ENCODE results near the gene STK32B.

Gene STK32B

DNA sequence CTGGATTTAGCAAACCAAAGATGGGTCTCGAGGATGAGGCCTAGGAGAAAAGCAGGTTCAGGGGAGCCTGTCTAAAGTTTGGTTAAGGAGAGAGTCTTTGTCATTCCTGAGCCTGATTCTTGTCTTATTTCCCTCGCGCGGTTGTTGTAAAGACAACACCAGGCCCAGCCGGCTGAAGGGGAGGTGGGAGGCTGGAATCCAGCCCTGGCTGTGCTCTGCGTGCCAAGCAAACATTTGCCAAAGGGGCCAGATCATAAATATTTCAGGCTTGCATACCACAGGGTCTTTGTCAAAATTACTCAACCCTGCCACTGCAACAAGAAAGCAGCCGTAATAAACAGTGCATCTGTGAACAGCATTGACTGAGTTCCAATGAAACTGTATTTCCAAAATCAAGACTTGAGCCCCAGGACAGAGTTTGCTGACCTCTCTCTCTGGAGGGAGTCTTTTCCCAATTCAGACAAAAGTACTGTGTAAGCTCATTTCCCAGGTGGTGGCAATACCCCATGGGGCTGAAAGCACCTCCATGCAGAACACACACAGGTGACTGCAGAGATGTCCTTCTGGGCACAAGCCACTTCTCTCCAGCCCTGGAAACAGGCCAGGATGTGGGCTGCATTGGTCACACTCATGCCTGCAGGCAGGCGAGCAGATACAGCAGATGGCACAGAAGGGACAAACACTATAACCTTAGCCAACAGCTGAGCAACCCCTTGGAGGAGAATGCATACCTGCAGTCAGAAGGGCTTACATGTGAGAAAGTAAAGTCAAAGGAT is 320.3 kb downstream of the STK32B start:
- DNase-seq: no peak

- no peak for DNase-seq
These were observed 320.9 kb downstream of the STK32B start for GRCh38 chr4:5372198-5372597.

DNA sequence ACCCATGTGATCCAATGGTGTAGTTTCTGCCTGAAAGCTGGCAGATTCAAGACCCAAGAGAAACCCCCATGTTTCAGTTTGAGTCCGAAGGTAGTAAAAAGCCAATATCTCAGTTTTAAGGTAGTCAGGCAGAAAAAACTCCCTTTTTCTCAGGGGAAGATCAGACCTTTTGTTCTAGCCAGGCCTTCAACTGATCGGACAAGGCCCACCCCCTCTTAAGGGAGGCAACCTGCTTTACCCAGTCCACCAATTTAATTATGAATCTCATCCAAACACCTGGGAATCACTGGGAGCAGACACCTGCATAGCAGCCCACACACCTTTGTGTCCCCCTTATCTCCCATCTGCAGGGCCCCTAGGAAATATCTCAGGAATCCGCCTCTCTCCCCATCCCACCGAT is 322.0 kb downstream of the STK32B start:
- no peak for DNase-seq

- DNase-seq: no peak
These were observed 323.3 kb downstream of the STK32B start for GRCh38 chr4:5374592-5374991.

GRCh38 chr4:5374994-5375393 is 323.7 kb downstream of the STK32B start:
- DNase-seq: no peak

DNA sequence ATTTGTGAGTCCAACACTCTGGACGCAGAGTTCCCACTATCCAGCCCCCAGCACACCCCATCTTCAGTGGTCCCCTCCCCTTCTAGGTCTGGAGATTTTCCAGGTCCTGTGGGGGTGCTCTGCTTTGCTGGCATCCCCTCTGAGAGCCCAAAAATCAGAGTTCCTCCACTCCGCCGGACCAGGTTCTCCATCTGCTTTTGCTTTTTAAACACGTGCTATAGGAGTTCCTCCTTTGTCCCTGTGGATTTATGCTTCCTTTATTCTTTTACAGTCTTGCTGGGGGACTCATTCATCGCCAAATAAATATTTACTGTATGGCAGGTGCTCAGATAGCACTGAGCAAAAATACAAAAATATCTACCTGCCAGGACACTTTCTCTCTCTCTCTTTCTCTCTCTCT is 324.7 kb downstream of the STK32B start:
- DNase-seq: no peak

DNA sequence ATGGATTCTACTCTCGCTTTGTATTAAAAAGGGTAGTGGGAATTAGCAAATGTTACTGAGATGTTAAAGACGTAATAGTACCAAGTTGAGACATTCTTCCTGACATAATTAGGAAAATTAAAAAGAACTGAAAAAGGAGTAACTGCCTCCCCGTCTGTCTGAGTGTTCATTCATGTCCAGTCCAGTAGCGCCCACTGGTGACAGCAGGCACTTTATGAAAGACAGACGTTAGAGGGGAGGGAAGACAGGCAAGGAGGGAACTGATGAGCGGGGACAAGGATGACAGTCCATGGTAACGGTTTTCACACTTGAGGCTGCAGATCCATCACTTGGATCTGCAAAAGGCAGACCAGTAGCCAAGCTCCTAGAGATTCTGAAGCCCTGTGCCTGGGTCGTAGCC is 326.7 kb downstream of the STK32B start:
- DNase-seq: no peak

DNA sequence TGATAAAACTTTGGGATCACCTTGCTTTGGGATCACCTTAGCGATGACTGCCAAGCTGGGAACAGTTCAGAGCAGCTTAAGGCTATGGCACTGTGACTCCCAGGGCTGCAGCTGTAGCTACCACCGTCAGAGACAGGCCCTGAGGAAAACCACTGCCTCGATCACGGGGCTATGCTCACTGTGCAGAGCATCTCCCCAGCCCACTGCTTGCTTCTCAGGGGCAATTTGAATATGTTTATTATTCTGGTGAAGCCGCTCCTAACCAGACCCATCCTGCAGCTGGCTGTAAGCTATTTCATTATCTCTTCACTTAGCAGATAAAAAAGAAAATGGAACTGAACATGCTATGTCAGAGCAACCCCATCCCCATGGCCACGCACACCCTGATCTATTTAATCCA is 328.6 kb downstream of the STK32B start:
- DNase-seq: no peak

GRCh38 chr4:5381961-5382441 is 330.7 kb downstream of the STK32B start:
- no peak for DNase-seq

GRCh38 chr4:5383191-5383980 is 332.1 kb downstream of the STK32B start:
- no peak for DNase-seq

- no peak for DNase-seq
These were observed 334.5 kb downstream of the STK32B start for GRCh38 chr4:5385741-5386311.

DNA sequence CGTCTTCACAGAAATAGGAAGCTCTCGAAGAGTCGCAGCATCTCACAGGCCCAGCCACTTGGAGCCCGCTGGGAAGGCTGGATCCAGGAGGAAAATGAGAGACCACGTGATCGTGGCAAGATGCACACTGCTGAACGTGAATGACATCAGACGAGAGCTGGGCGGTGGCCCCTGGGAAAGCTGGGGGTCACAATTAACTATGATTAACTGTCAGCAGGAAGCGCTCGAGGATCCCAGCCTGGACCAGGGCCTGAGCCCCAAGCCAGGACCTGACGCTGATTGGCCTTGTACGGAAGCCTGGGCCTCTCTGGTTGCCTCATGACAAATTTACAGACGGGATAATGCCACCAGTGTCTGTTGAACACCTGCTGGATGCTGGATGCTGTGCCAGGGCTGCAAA is 335.6 kb downstream of the STK32B start:
- no peak for DNase-seq

- no peak for DNase-seq
These were observed 336.2 kb downstream of the STK32B start for GRCh38 chr4:5387457-5387856.

GRCh38 chr4:5389756-5390310 is 338.6 kb downstream of the STK32B start:
- DNase-seq: no peak

DNA sequence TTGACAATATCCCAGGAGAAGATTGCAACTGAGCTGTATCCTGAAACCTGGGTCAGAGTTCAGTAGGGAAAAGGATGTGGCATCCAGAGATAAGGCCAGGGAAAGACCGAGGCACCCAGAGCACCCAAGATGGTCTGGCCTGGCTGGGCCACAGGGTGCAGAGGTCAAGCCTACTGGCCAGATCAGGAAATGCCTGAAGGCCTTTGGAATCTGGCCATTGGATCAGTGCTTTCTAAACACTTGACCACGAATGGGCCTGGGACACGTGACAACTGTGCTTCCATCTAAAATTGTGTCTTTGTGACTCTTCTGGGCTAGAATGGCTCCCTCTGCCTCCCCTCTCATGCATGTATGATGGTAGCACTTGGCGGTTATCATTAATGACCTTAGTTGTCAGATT is 340.2 kb downstream of the STK32B start:
- no peak for DNase-seq

DNA sequence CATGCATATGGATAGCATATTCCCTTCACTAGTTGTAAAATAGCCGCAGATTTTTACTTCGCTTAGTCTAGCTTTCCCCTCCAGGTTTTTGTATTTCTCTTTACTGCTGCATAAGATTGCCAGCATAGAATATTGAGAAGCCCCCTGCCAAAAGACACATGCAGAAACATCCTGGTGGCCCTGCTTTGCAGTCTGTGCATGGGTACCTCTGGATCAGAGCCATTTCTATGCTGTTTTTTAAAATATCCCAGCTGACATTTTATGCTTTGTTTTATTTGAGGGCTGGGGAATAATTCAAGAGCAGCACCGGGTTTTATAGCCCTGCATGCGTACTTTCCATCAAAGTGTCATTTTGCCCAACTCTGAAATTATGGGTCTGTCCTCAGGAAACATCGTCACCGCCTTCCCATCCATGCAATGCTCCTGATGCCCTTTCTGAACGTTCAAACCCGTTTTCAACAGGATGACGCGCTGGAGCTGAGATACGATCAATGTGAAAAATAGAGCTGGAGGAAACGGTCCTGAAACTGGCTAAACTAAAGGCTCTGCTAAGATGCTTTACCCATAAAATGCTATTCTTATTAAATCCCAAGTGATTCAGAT is 342.7 kb downstream of the STK32B start:
- DNase-seq: no peak

- DNase-seq: no peak
These were observed 344.5 kb downstream of the STK32B start for GRCh38 chr4:5395781-5396180.

DNA sequence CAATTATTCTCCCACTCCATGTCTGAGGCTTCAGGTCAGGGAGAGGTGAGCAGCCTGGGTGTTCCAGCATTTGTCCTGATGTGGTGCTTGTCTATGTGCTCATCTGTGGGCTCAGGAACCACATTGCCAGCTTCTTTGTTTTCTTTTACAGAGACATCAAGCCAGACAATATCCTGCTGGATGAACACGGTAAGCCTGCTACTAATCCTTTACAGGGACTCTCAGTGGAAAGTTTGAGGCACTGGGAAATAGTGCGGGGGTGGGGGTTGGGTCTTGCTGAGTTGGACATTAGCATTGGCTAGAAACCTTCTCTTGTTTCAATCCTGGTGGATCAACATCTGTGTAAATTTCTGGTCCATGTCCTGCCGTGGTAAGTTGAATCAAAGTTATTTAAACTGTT is 346.8 kb downstream of the STK32B start:
- DNase-seq: no peak

DNA sequence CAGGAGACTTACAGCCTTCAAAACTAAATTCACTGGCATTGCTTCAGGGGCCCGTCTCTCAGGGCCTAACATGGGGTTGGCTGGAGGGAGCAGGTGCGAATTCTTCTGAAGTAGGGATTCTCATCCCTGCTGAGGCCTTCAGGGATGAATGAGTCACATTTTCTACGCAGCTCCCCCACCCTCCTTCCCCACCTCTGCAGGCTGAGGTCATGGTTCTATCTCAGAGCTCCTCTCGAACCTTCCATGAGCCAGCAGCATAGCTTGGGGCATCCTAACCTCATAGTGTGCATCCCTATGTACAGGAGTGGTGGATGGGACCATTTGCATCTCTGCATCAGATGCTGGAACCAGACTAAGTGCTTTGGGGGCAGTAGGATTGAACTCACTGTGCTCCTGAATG is 347.8 kb downstream of the STK32B start:
- DNase-seq: no peak

DNA sequence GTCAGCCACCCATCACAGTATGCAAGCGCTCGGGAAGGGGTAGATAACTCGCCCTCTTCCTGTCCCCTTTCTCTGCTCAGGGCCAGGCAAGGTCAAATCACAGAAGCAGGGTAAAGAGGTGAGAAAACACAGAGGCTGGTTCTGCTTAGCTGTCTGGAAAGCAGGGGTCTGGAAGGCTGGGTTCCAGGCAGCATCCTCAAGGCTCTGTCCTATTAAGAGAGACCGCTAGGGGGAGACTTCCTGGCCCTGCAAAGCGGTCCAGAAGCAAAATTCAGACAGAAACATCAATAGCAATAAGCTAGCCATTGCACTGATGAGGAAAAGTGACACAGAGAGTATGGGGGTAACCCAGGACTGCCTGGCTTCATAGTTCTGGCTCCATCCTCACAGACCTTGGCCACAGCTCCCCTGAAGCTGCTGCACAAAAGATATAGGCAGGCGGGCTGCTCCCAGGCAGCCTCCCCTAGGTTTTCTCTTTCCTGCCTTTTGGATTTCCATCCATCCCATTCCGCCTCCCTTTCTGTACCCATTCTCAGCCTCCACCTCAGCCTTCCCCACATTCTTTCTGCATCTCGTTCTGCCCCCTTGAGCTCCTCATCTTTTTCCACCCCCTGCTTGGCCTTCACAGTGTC is 348.6 kb downstream of the STK32B start:
- no peak for DNase-seq

GRCh38 chr4:5403746-5404497 is 352.6 kb downstream of the STK32B start:
- DNase-seq: no peak

DNA sequence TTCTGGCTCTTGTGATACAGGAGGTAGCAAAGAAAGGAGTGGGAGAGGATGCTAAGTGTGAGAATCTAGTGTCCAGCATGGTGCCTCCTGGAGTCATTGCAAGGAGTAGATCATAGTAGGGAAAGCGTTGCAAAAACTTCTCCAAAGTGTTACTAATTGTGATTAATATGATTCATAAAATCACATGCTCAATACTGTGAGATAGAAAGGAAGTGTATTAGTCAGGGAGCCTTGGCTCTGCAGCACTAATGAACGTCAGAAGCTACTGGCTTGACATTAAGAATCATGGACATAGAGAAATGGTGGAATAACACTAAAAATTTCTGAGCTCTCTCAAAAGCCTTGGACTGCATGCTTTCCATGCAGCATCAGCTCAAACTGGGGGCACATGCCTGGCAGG is 358.0 kb downstream of the STK32B start:
- no peak for DNase-seq

All from activated CD4-positive, alpha-beta T cell treated with anti-CD3 and anti-CD28 coated beads for 1 hour (primary cell).